Osteoblast (primary cell): ENCODE results near the gene INO80. TPM values are rescaled to one million over a fixed set of nuclear protein-coding genes. Genes with fewer than 3 reads are reported as not detected.
A peak's percentile ranks its signal among the peaks of the same experiment; 100 is the strongest.

Source experiments
- DNase-seq: peaks from one replicate; pipeline ENCODE4 v3.0.0; 2011; ENCODE audit warnings: low spot score, mixed read lengths; ENCODE audit not compliant: insufficient read length; ENCODE audit errors: missing footprints
- H2AFZ ChIP-seq: 2 replicates; pipeline ENCODE4 v1.6.0; 2011; ENCODE audit warnings: mild to moderate bottlenecking, low read length
- H3K27ac ChIP-seq: 2 replicates; pipeline ENCODE4 v1.5.1; 2011; ENCODE audit warnings: mild to moderate bottlenecking, low read depth, low read length, moderate library complexity
- H3K27me3 ChIP-seq: 2 replicates; pipeline ENCODE4 v1.6.0; 2012; ENCODE audit warnings: mild to moderate bottlenecking, control low read depth, inconsistent platforms, low read length, moderate library complexity; ENCODE audit not compliant: insufficient read depth
- H3K36me3 ChIP-seq: 2 replicates; pipeline ENCODE4 v1.5.1; 2011; ENCODE audit warnings: mild to moderate bottlenecking, low read length, control low read depth, moderate library complexity; ENCODE audit not compliant: insufficient read depth
- H3K4me1 ChIP-seq: 2 replicates; pipeline ENCODE4 v1.5.1; 2011; ENCODE audit warnings: mild to moderate bottlenecking, low read length, control low read depth, moderate library complexity; ENCODE audit not compliant: insufficient read depth
- H3K4me2 ChIP-seq: 2 replicates; pipeline ENCODE4 v1.6.0; 2011; ENCODE audit warnings: mild to moderate bottlenecking, low read length; ENCODE audit not compliant: insufficient read depth
- H3K4me3 ChIP-seq: fragments of 200-600 bp; sonication (generic); 3 replicates; pipeline ENCODE4 v1.5.1; 2012; ENCODE audit warnings: mild to moderate bottlenecking, low read length, inconsistent platforms; ENCODE audit not compliant: insufficient read depth
- H3K79me2 ChIP-seq: 2 replicates; pipeline ENCODE4 v1.6.0; 2012; ENCODE audit warnings: mild to moderate bottlenecking, low read length, control low read depth, inconsistent platforms; ENCODE audit not compliant: insufficient read depth
- H3K9me3 ChIP-seq: 2 replicates; pipeline ENCODE4 v1.5.1; 2011; ENCODE audit warnings: low read depth, low read length, control low read depth
- H4K20me1 ChIP-seq: 2 replicates; pipeline ENCODE4 v1.6.0; 2012; ENCODE audit warnings: mild to moderate bottlenecking, low read length, control low read depth; ENCODE audit not compliant: insufficient read depth
- CTCF ChIP-seq: IDR thresholded peaks from 2 replicates; pipeline ENCODE4 v1.5.1; 2011; ENCODE audit warnings: mild to moderate bottlenecking, low read depth, low read length, moderate library complexity; ENCODE audit errors: extremely low read depth
- total RNA-seq: library from RNA; depleted of rRNA; stranded (reverse); fragments of >200 nt; gene quantifications from 2 replicates; pipeline ENCODE4 v1.2.3, GENCODE V29; 2012

The INO80 gene
- total RNA-seq, 1 donor: 23.5 TPM

- no peaks in the 10 kb centered on the region for H4K20me1 ChIP-seq
- no peak overlapping the region for H3K27ac ChIP-seq
- H3K4me3 ChIP-seq: no peak overlapping the region
- H3K4me2 ChIP-seq: no peak overlapping the region
- H3K27me3 ChIP-seq: no peaks in the 10 kb centered on the region
- no peaks in the 10 kb centered on the region for H3K9me3 ChIP-seq
- no peak for TF ChIP-seq CTCF
- DNase-seq: no peak
- peaks cover 18% of the 10 kb centered on the region for H3K4me1 ChIP-seq
- no peak overlapping the region for H2AFZ ChIP-seq
- peaks cover 40% of the 10 kb centered on the region for H3K36me3 ChIP-seq
- peaks cover 16% of the 10 kb centered on the region for H3K79me2 ChIP-seq
Measured at GRCh38 chr15:41019174-41019573, 96.9 kb downstream of the INO80 start.

GRCh38 chr15:41018534-41018933 is 97.5 kb downstream of the INO80 start:
- H3K4me3 ChIP-seq: no peak overlapping the region
- peaks cover 13% of the 10 kb centered on the region for H3K4me1 ChIP-seq
- no peaks in the 10 kb centered on the region for H3K9me3 ChIP-seq
- no peak overlapping the region for H3K27ac ChIP-seq
- H2AFZ ChIP-seq: no peak overlapping the region
- H3K79me2 ChIP-seq: peaks cover 16% of the 10 kb centered on the region
- no peaks in the 10 kb centered on the region for H4K20me1 ChIP-seq
- H3K4me2 ChIP-seq: no peak overlapping the region
- H3K27me3 ChIP-seq: no peaks in the 10 kb centered on the region
- DNase-seq: no peak
- peak; percentile 29 for TF ChIP-seq CTCF
- H3K36me3 ChIP-seq: peaks cover 45% of the 10 kb centered on the region

GRCh38 chr15:41017066-41017735 is 98.9 kb downstream of the INO80 start:
- peaks cover 8% of the 10 kb centered on the region for H3K4me1 ChIP-seq
- no peaks in the 10 kb centered on the region for H3K9me3 ChIP-seq
- DNase-seq: no peak
- H3K27me3 ChIP-seq: no peaks in the 10 kb centered on the region
- no peak overlapping the region for H3K4me2 ChIP-seq
- H3K79me2 ChIP-seq: peaks cover 21% of the 10 kb centered on the region
- no peaks in the 10 kb centered on the region for H4K20me1 ChIP-seq
- no peak for TF ChIP-seq CTCF
- H2AFZ ChIP-seq: no peak overlapping the region
- no peak overlapping the region for H3K4me3 ChIP-seq
- peaks cover 50% of the 10 kb centered on the region for H3K36me3 ChIP-seq
- peak overlapping the region; percentile 24 for H3K27ac ChIP-seq

GRCh38 chr15:41013691-41014414 is 102.2 kb downstream of the INO80 start:
- H3K27ac ChIP-seq: no peak overlapping the region
- no peak overlapping the region for H2AFZ ChIP-seq
- H3K4me3 ChIP-seq: no peak overlapping the region
- no peaks in the 10 kb centered on the region for H3K9me3 ChIP-seq
- no peaks in the 10 kb centered on the region for H4K20me1 ChIP-seq
- no peak overlapping the region for H3K4me2 ChIP-seq
- peaks cover 19% of the 10 kb centered on the region for H3K79me2 ChIP-seq
- H3K4me1 ChIP-seq: peaks cover 7% of the 10 kb centered on the region
- no peak for DNase-seq
- no peak for TF ChIP-seq CTCF
- H3K36me3 ChIP-seq: peaks cover 32% of the 10 kb centered on the region
- H3K27me3 ChIP-seq: no peaks in the 10 kb centered on the region
